Thoracic aorta (tissue), 2 donors: ENCODE data around the gene OAT. TPM values are rescaled to one million over a fixed set of nuclear protein-coding genes. Genes with fewer than 3 reads are reported as not detected.

Experiments used
- ATAC-seq: fragments of 150-250 bp; one replicate; pipeline ENCODE4 v1.8.0; 2017; ENCODE audit warnings: low read depth; ENCODE audit not compliant: insufficient number of reproducible peaks, low FRiP score
- DNase-seq: peaks from one replicate; pipeline ENCODE4 v3.0.0-alpha.2; 2020; ENCODE audit warnings: low spot score
- H3K27ac ChIP-seq, 2 donors: fragments of 200-600 bp; sonication (generic); 1 replicate in 1 of 2; 2 replicates in 1 of 2; pipeline ENCODE4 v1.5.1; 2016; ENCODE audit warnings: mild to moderate bottlenecking in 2 of 2, moderate library complexity in 2 of 2
- H3K27me3 ChIP-seq: fragments of 200-600 bp; sonication (generic); replicated peaks from 2 replicates; pipeline ENCODE4 v1.6.0; 2016; ENCODE audit warnings: mild to moderate bottlenecking; ENCODE audit not compliant: insufficient read depth
- H3K36me3 ChIP-seq: fragments of 200-600 bp; sonication (generic); one replicate; pipeline ENCODE4 v1.5.1; 2016
- H3K4me1 ChIP-seq, 2 donors: fragments of 200-600 bp; sonication (generic); 1 replicate in 1 of 2; 2 replicates in 1 of 2; pipeline versions ENCODE4 v1.5.1 to v1.6.0; 2016; ENCODE audit warnings: low read depth in 2 of 2, mild to moderate bottlenecking in 1 of 2; ENCODE audit not compliant: control insufficient read depth in 1 of 2
- H3K4me3 ChIP-seq: fragments of 200-600 bp; sonication (generic); 2 replicates; pipeline ENCODE4 v1.5.1; 2016; ENCODE audit warnings: mild to moderate bottlenecking
- H3K9me3 ChIP-seq: fragments of 200-600 bp; sonication (generic); 2 replicates; pipeline ENCODE4 v1.5.1; 2016
- CTCF ChIP-seq: fragments of 200-600 bp; sonication (generic); IDR thresholded peaks from one replicate; pipeline ENCODE4 v1.5.1; 2019; ENCODE audit warnings: antibody characterized with exemption
- total RNA-seq, 2 donors: library from RNA; depleted of rRNA; stranded (reverse); fragments of >200 nt; gene quantifications; one replicate each; pipeline versions ENCODE4 v1.1.0 to v1.2.3, GENCODE V29; 2016

OAT gene
- total RNA-seq, 2 donors from 2014 or later: 74.5 to 83.7 TPM

- no peak for ATAC-seq
- no peak overlapping the region for H3K27ac ChIP-seq
- no peaks in the 10 kb centered on the region for H3K9me3 ChIP-seq
- H3K4me3 ChIP-seq: no peak overlapping the region
- no peaks in the 10 kb centered on the region for H3K27me3 ChIP-seq
- H3K4me1 ChIP-seq: peaks cover 8 to 28% of the 10 kb centered on the region in 2 donors
- TF ChIP-seq CTCF: no peak
- no peaks in the 10 kb centered on the region for H3K36me3 ChIP-seq
- no peak for DNase-seq
These were observed 34.6 kb downstream of the OAT start for GRCh38 chr10:124384172-124384571.

- Histone ChIP-seq H3K4me3 (no peak overlapping the region), H3K4me1 (peaks cover 8 to 29% of the 10 kb centered on the region in 2 donors), H3K27ac (no peak overlapping the region), H3K27me3 (no peaks in the 10 kb centered on the region), H3K36me3 (no peaks in the 10 kb centered on the region), H3K9me3 (no peaks in the 10 kb centered on the region)
- no peak for TF ChIP-seq CTCF
- ATAC-seq (no peak), DNase-seq (no peak)
These were observed 35.2 kb downstream of the OAT start for GRCh38 chr10:124383496-124383895.

GRCh38 chr10:124381011-124381611 is 37.6 kb downstream of the OAT start:
- H3K4me3 ChIP-seq: no peak overlapping the region
- no peak for DNase-seq
- H3K9me3 ChIP-seq: no peaks in the 10 kb centered on the region
- peaks cover 6 to 30% of the 10 kb centered on the region in 2 donors for H3K4me1 ChIP-seq
- no peak for ATAC-seq
- no peak for TF ChIP-seq CTCF
- no peaks in the 10 kb centered on the region for H3K36me3 ChIP-seq
- H3K27me3 ChIP-seq: no peaks in the 10 kb centered on the region
- H3K27ac ChIP-seq: no peak overlapping the region

GRCh38 chr10:124380256-124380995 is 38.3 kb downstream of the OAT start:
- peaks cover 6 to 30% of the 10 kb centered on the region in 2 donors for H3K4me1 ChIP-seq
- no peak overlapping the region for H3K27ac ChIP-seq
- H3K27me3 ChIP-seq: no peaks in the 10 kb centered on the region
- TF ChIP-seq CTCF: no peak
- H3K4me3 ChIP-seq: no peak overlapping the region
- no peaks in the 10 kb centered on the region for H3K36me3 ChIP-seq
- DNase-seq: no peak
- H3K9me3 ChIP-seq: no peaks in the 10 kb centered on the region
- no peak for ATAC-seq

- Histone ChIP-seq H3K4me1 (peaks cover 6 to 23% of the 10 kb centered on the region in 2 donors), H3K4me3 (no peak overlapping the region), H3K27ac (peak overlapping the region in 1 of 2 donors; percentile 12), H3K27me3 (no peaks in the 10 kb centered on the region), H3K36me3 (no peaks in the 10 kb centered on the region), H3K9me3 (no peaks in the 10 kb centered on the region)
- TF ChIP-seq CTCF: no peak
- DNase-seq (no peak), ATAC-seq (no peak)
These were observed 39.0 kb downstream of the OAT start for GRCh38 chr10:124379609-124380193.
